22Rv1 (cell line): Measurements from ENCODE around the gene BOK.

Experiments used
- ZFX ChIP-seq: fragments of 450-650 bp; IDR thresholded peaks from 2 replicates; pipeline ENCODE4 v1.6.1; 2017; ENCODE audit warnings: antibody characterized with exemption, borderline replicate concordance
- TF ChIP-seq, protein P1 (sequence below): fragments of 450-650 bp; IDR thresholded peaks from 2 replicates; pipeline ENCODE4 v1.5.1; 2017; ENCODE audit warnings: mild to moderate bottlenecking

DNA sequence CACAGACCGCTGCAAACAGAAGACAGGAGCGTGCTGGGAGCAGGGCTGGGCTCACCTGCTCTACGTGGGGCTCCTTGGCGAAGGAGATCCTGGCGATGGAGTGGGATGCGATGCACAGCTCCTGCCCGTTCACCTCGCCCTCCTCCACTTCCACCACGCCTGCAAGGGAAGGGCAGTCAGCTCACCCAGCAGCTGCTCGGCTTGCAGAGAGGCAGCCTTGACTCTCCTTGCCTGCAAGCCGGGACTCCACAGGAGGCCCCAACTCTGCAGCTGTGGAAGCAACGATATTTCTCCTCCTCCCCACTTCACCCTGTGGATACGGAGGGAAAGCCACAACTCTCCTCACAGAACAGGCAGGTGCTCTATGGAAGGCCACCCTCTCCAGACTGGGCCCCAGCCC lies 43.3 kb downstream of the BOK start:
- TF ChIP-seq, protein P1, sequence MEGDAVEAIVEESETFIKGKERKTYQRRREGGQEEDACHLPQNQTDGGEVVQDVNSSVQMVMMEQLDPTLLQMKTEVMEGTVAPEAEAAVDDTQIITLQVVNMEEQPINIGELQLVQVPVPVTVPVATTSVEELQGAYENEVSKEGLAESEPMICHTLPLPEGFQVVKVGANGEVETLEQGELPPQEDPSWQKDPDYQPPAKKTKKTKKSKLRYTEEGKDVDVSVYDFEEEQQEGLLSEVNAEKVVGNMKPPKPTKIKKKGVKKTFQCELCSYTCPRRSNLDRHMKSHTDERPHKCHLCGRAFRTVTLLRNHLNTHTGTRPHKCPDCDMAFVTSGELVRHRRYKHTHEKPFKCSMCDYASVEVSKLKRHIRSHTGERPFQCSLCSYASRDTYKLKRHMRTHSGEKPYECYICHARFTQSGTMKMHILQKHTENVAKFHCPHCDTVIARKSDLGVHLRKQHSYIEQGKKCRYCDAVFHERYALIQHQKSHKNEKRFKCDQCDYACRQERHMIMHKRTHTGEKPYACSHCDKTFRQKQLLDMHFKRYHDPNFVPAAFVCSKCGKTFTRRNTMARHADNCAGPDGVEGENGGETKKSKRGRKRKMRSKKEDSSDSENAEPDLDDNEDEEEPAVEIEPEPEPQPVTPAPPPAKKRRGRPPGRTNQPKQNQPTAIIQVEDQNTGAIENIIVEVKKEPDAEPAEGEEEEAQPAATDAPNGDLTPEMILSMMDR = no peak
- no peak for TF ChIP-seq ZFX
